Subcutaneous abdominal adipose tissue (tissue), 5 donors: ENCODE data around the gene RAB40C.
A peak's percentile ranks its signal among the peaks of the same experiment; 100 is the strongest.

Experiments used
- H3K27ac ChIP-seq: one replicate; pipeline ENCODE4 v1.7.0; 2013; ENCODE audit warnings: low read depth, mild to moderate bottlenecking, inconsistent platforms, low read length, moderate library complexity
- H3K27me3 ChIP-seq, 5 donors: one replicate each; pipeline ENCODE4 v1.7.0; 2013; ENCODE audit warnings: low read length in 5 of 5, inconsistent platforms in 1 of 5; ENCODE audit not compliant: control insufficient read depth in 5 of 5, insufficient read depth in 4 of 5
- H3K36me3 ChIP-seq, 5 donors: one replicate each; pipeline ENCODE4 v1.7.0; 2013; ENCODE audit warnings: low read length in 5 of 5; ENCODE audit not compliant: control insufficient read depth in 5 of 5, insufficient read depth in 5 of 5
- H3K4me1 ChIP-seq, 5 donors: one replicate each; pipeline ENCODE4 v1.7.0; 2013; ENCODE audit warnings: low read length in 5 of 5, mild to moderate bottlenecking in 3 of 5, moderate library complexity in 1 of 5; ENCODE audit not compliant: control insufficient read depth in 5 of 5, insufficient read depth in 5 of 5
- H3K4me3 ChIP-seq, 5 donors: one replicate each; pipeline ENCODE4 v1.7.0; 2013; ENCODE audit warnings: low read length in 5 of 5, low read depth in 1 of 5
- H3K9ac ChIP-seq, 5 donors: one replicate each; pipeline ENCODE4 v1.7.0; 2013; ENCODE audit warnings: low read length in 5 of 5, mild to moderate bottlenecking in 4 of 5, moderate library complexity in 3 of 5
- H3K9me3 ChIP-seq, 5 donors: one replicate each; pipeline ENCODE4 v1.7.0; 2013; ENCODE audit warnings: low read length in 5 of 5; ENCODE audit not compliant: control insufficient read depth in 5 of 5
- donor health status: healthy.
- donor health status: healthy.
- donor health status: healthy.
- donor health status: healthy.
- donor health status: healthy.

The RAB40C gene

DNA sequence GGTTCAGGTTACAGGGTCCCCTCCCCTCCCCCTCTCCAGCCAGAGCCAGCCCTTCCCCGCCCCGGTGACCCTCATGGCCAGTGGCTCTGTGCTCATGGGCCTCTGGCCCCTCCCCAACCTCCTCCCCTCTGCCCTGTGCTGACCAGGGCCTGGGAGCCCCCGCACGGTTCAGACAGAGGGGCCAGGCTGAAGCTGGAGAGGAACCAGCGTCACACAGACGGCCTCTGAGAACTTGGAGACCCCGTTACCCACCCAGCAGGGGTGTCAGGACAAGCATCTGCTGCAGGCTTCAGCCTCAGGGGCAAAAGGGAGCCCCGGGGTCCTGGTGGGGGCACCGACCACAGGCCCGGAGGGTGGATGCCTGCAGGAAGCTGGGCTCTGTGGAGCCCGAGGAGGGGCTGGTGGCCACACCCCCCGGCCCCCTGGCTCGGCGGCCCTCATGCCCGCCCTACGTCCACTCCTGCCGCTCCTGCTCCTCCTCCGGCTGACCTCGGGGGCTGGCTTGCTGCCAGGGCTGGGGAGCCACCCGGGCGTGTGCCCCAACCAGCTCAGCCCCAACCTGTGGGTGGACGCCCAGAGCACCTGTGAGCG is 41.0 kb downstream of the RAB40C start, which contains the start of gene WFIKKN1:
Gene WFIKKN1 (plus strand): TSS at position 171 of the 591 bp plus-strand sequence. CDS start 269 bp downstream, at position 440.
- Histone ChIP-seq H3K36me3 (peaks cover 0 to 45% (median 21%) of the 10 kb centered on the region in 5 donors), H3K9me3 (no peaks in the 10 kb centered on the region), H3K27me3 (peaks cover 0 to 2% (median 0%) of the 10 kb centered on the region in 5 donors), H3K4me1 (peaks cover 0 to 53% (median 33%) of the 10 kb centered on the region in 5 donors), H3K27ac (no peak within 1 kb of the TSS), H3K9ac (peak within 1 kb of the TSS in 2 of 5 donors; percentile 17 to 51), H3K4me3 (no peak within 1 kb of the TSS)

DNA sequence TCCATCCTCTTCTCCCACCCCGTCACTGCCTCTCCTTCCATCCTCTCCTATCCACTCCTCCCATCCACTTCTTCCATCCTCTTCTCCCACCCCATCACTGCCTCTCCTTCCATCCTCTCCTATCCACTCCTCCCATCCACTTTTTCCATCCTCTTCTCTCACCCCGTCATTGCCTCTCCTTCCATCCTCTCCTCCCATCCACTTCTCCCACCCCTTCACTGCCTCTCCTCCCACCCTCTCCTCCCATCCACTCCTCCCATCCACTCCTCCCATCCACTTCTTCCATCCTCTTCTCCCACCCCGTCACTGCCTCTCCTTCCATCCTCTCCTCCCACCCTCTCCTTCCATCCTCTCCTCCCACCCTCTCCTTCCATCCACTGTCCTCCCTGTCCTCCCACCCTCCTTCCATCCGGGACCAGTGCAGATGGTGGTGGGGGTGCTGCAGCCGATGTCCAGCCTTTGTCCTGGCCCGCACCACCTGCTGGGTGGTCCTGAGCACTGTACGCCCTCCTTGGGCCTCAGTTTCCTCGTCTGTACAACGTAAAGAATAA is 42.0 kb downstream of the RAB40C start:
- no peaks in the 10 kb centered on the region for H3K9me3 ChIP-seq
- peaks cover 0 to 36% (median 19%) of the 10 kb centered on the region in 5 donors for H3K36me3 ChIP-seq
- no peak overlapping the region for H3K4me3 ChIP-seq
- peaks cover 0 to 2% (median 0%) of the 10 kb centered on the region in 5 donors for H3K27me3 ChIP-seq
- no peak overlapping the region for H3K27ac ChIP-seq
- H3K4me1 ChIP-seq: peaks cover 1 to 45% (median 34%) of the 10 kb centered on the region in 5 donors
- H3K9ac ChIP-seq: no peak overlapping the region

DNA sequence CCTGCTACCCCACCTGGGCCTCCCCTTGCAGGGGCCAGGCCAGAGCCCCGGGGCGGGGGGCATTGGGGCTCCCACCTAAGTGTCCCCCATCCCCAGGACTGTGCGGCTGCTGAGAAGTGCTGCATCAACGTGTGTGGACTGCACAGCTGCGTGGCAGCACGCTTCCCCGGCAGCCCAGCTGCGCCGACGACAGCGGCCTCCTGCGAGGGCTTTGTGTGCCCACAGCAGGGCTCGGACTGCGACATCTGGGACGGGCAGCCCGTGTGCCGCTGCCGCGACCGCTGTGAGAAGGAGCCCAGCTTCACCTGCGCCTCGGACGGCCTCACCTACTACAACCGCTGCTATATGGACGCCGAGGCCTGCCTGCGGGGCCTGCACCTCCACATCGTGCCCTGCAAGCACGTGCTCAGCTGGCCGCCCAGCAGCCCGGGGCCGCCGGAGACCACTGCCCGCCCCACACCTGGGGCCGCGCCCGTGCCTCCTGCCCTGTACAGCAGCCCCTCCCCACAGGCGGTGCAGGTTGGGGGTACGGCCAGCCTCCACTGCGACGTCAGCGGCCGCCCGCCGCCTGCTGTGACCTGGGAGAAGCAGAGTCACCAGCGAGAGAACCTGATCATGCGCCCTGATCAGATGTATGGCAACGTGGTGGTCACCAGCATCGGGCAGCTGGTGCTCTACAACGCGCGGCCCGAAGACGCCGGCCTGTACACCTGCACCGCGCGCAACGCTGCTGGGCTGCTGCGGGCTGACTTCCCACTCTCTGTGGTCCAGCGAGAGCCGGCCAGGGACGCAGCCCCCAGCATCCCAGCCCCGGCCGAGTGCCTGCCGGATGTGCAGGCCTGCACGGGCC is 42.8 kb downstream of the RAB40C start:
- H3K4me3 ChIP-seq: no peak overlapping the region
- H3K36me3 ChIP-seq: peaks cover 0 to 29% (median 18%) of the 10 kb centered on the region in 5 donors
- peaks cover 0 to 2% (median 0%) of the 10 kb centered on the region in 5 donors for H3K27me3 ChIP-seq
- H3K9ac ChIP-seq: no peak overlapping the region
- peaks cover 1 to 48% (median 40%) of the 10 kb centered on the region in 5 donors for H3K4me1 ChIP-seq
- no peak overlapping the region for H3K27ac ChIP-seq
- no peaks in the 10 kb centered on the region for H3K9me3 ChIP-seq

DNA sequence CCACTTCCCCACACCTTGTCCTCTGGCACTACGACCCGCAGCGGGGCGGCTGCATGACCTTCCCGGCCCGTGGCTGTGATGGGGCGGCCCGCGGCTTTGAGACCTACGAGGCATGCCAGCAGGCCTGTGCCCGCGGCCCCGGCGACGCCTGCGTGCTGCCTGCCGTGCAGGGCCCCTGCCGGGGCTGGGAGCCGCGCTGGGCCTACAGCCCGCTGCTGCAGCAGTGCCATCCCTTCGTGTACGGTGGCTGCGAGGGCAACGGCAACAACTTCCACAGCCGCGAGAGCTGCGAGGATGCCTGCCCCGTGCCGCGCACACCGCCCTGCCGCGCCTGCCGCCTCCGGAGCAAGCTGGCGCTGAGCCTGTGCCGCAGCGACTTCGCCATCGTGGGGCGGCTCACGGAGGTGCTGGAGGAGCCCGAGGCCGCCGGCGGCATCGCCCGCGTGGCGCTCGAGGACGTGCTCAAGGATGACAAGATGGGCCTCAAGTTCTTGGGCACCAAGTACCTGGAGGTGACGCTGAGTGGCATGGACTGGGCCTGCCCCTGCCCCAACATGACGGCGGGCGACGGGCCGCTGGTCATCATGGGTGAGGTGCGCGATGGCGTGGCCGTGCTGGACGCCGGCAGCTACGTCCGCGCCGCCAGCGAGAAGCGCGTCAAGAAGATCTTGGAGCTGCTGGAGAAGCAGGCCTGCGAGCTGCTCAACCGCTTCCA is 43.6 kb downstream of the RAB40C start:
- Histone ChIP-seq H3K36me3 (peaks cover 0 to 21% (median 13%) of the 10 kb centered on the region in 5 donors), H3K4me3 (no peak overlapping the region), H3K9me3 (no peaks in the 10 kb centered on the region), H3K27ac (no peak overlapping the region), H3K9ac (no peak overlapping the region), H3K4me1 (peaks cover 1 to 52% (median 41%) of the 10 kb centered on the region in 5 donors), H3K27me3 (peaks cover 0 to 2% (median 0%) of the 10 kb centered on the region in 5 donors)

DNA sequence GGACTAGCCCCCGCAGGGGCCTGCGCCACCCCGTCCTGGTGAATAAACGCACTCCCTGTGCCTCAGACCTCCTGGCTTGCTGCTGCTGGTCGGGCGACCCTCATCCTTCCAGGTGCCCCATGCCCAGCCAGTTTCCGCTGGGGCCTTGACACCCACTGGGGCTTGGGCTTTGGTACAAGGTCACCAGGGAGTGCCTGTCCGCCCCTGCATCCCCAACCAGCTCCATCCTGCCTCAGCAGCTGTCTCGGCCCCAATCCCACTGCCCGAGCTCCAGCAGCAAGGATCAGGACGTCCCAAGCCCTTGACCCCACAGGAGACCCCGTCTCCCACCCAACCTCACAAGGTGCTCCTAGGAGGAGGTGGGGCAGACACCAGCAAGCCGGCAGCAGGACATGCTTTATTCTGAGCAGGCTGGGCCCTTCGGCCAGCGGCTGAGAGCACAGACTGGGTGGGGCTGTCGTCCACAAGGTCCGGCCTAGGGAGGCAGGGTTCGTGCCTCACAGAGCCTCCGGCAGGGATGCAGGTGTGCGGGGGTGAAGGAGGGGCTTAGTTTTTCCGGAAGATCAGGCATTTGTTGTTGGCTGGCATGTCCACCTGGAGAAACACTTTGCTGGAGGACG is 44.3 kb downstream of the RAB40C start:
- no peak overlapping the region for H3K27ac ChIP-seq
- H3K4me1 ChIP-seq: peaks cover 1 to 50% (median 41%) of the 10 kb centered on the region in 5 donors
- H3K9ac ChIP-seq: no peak overlapping the region
- H3K27me3 ChIP-seq: peaks cover 0 to 2% (median 0%) of the 10 kb centered on the region in 5 donors
- H3K4me3 ChIP-seq: no peak overlapping the region
- H3K36me3 ChIP-seq: peaks cover 0 to 18% (median 11%) of the 10 kb centered on the region in 5 donors
- no peaks in the 10 kb centered on the region for H3K9me3 ChIP-seq

DNA sequence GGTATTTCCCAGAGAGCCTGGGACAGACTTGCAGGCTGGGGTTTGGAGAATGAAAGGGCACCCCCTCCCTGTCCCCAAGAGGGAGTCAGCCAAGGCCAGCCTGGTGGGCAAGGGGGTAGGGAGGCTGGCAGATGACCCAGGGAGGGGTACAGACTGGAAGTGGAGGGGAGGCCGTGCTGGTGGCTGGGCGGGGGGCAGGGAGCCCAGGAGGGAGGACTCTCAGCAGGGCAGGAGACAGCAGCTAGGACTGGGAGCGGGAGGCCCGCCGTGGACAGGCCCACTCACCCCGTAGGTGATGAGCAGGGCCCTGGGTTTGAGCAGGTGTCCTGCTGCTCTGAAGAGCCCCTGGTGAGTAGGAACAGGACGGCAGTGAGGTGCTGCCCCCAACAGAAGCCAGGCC is 45.1 kb downstream of the RAB40C start:
- no peak overlapping the region for H3K27ac ChIP-seq
- peaks cover 1 to 41% (median 32%) of the 10 kb centered on the region in 5 donors for H3K4me1 ChIP-seq
- peak overlapping the region in 1 of 5 donors; percentile 84 for H3K9ac ChIP-seq
- H3K27me3 ChIP-seq: peaks cover 0 to 2% (median 0%) of the 10 kb centered on the region in 5 donors
- H3K4me3 ChIP-seq: peak overlapping the region in 2 of 5 donors; percentile 86 to 92
- H3K9me3 ChIP-seq: no peaks in the 10 kb centered on the region
- peaks cover 0 to 18% (median 11%) of the 10 kb centered on the region in 5 donors for H3K36me3 ChIP-seq

DNA sequence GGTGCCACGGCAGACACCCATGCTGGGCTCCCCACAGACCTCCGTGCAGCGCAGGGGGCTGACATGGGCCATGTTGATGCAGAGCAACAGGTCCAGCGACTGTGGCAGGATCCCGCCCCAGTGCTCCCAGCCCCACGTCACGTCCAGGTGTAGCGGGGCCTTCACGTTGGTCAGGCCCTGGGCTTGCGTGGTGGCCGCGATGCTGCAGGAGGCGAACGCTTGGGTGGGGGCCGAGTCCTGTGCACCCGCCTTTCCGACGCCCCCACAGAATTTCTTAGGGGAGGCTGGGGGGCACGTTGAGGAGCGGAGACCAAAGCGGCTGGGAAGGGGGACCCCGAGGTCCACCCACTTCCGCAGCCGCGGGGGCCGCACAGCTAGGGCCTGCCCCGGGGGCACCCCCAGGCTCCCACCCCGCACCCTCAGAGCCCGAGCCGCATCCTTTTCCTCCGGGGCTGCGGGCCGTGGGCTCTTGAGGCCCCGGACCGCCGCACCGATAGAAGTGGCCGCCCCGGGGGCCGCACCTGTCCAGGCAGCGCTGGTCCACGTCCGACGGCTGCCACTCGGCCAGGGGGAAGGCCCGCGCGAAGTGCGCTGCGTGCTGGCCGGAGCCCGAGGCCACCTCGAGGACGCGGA is 45.8 kb downstream of the RAB40C start:
- Histone ChIP-seq H3K4me1 (peaks cover 1 to 35% (median 26%) of the 10 kb centered on the region in 5 donors), H3K4me3 (peak overlapping the region in 4 of 5 donors; percentile 81 to 92 (median 86)), H3K27ac (peak overlapping the region; percentile 93), H3K27me3 (peaks cover 0 to 2% (median 0%) of the 10 kb centered on the region in 5 donors), H3K9ac (peak overlapping the region in 4 of 5 donors; percentile 84 to 94 (median 86)), H3K36me3 (peaks cover 0 to 18% (median 11%) of the 10 kb centered on the region in 5 donors), H3K9me3 (no peaks in the 10 kb centered on the region)

DNA sequence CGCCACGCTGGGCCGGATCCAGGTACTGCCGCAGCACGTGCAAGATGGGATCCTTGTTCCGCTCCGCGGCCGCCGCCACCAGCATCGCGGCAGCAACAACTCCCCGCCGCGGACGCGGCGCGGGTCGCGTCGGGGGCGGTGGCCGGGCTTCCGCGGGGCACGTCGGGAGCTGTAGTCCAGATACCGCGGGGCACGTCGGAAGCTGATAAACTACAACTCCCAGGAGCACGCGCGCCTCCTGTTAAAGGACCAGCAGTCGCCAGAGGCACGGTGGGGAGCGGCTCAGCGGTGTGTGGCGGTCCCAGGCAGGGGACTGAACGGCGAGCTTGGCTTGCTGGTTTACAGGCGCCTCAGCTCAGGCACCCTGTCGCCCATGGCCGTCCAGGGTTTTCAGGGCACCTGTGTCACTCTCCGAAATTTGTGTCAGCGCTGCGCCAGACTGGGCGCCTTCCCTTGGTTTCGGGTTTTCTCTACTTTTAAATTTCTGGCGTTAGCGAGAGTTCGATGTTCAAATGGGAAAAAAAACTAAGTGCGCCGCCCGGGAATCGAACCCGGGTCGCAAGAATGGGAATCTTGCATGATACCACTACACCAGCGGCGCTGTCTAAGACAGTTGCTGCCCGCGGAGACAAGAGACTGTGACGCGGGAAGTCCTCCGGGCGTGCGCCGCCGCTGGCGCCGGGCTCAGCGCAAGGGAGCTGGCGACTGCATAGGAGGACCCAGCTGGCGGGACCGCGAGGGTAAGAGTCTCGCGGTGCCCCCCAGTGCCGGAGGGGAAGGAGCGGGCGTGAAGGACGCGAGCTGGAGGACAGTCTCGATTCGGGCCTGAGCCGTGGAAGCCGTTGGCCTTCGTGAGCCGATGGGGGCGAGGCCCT is 46.6 kb downstream of the RAB40C start, which contains the start of gene METTL26:
Gene METTL26 (minus strand): TSS at position 100 of the 875 bp plus-strand sequence. CDS start 15 bp downstream, at position 85.
- Histone ChIP-seq H3K27ac (peak within 1 kb of the TSS; percentile 93), H3K27me3 (peaks cover 0 to 2% (median 0%) of the 10 kb centered on the region in 5 donors), H3K36me3 (peaks cover 0 to 18% (median 11%) of the 10 kb centered on the region in 5 donors), H3K4me1 (peaks cover 1 to 34% (median 30%) of the 10 kb centered on the region in 5 donors), H3K9me3 (no peaks in the 10 kb centered on the region), H3K9ac (peak within 1 kb of the TSS; percentile 63 to 94 (median 84)), H3K4me3 (peak within 1 kb of the TSS; percentile 63 to 92 (median 86))
